Activated CD4-positive, alpha-beta memory T cell treated with anti-CD3 and anti-CD28 coated beads, Interleukin-2, amount 10 ng/mL, durations not matched to agents 7 days and 5 days (primary cell): ENCODE data around the gene KRTAP4-3. TPM values are rescaled to one million over a fixed set of nuclear protein-coding genes. Genes with fewer than 3 reads are reported as not detected.
"Not testable (repeated sequence)": the region's sequence is repeated elsewhere in the genome, so short reads cannot be mapped to it uniquely, and the experiment has no call there.

Experiments used
- CTCF ChIA-PET: fragments of 350-600 bp; sonication (Branson Sonifier 250); formaldehyde crosslinking; loops from one replicate; lab custom pipeline; 2021; ENCODE audit warnings: antibody characterized with exemption, inconsistent platforms; lab: Charles Lee
- POLR2A ChIA-PET: fragments of 350-600 bp; sonication (Branson Sonifier 250); formaldehyde crosslinking; loops from one replicate; lab custom pipeline; 2021; ENCODE audit warnings: antibody characterized with exemption; lab: Charles Lee
- DNase-seq: peaks from one replicate; pipeline ENCODE4 v3.0.0-alpha.2; 2020
- H3K27ac Mint-ChIP-seq: one replicate; pipeline ENCODE4 v1.8.0; 2021; ENCODE audit warnings: mild to moderate bottlenecking, mixed read lengths
- H3K27me3 Mint-ChIP-seq: one replicate; pipeline ENCODE4 v1.8.0; 2021; ENCODE audit warnings: mixed read lengths
- H3K36me3 Mint-ChIP-seq: one replicate; pipeline ENCODE4 v1.8.0; 2021; ENCODE audit warnings: low read depth, mixed read lengths
- H3K4me1 Mint-ChIP-seq: one replicate; pipeline ENCODE4 v1.8.0; 2021; ENCODE audit warnings: mixed read lengths
- H3K4me3 Mint-ChIP-seq: one replicate; pipeline ENCODE4 v1.8.0; 2021; ENCODE audit warnings: mild to moderate bottlenecking, mixed read lengths
- H3K9me3 Mint-ChIP-seq: one replicate; pipeline ENCODE4 v1.8.0; 2021; ENCODE audit warnings: mixed read lengths
- total RNA-seq, 2 experiments: library from RNA; stranded (reverse); gene quantifications; one replicate each; pipeline ENCODE4 v1.2.3, GENCODE V29; 2021

KRTAP4-3 gene
- total RNA-seq, 2 experiments from 2014 or later, result not detected

- no peak for DNase-seq
- no peak overlapping the region for H3K4me3 Mint-ChIP-seq
- H3K36me3 Mint-ChIP-seq, result no peaks in the 10 kb centered on the region
- H3K27me3 Mint-ChIP-seq, result peaks cover 3% of the 10 kb centered on the region
- no peaks in the 10 kb centered on the region for H3K4me1 Mint-ChIP-seq
- H3K27ac Mint-ChIP-seq, result no peak overlapping the region
- no peaks in the 10 kb centered on the region for H3K9me3 Mint-ChIP-seq
- ChIA-PET CTCF (no interaction called here), POLR2A (interaction anchor here (0.8 kb wide), 1 partner anchor 9 kb away, joined by 3 read pairs; no protein-coding TSS in a partner anchor)
These were observed 10.3 kb upstream of the KRTAP4-3 start for GRCh38 chr17:41178341-41178740.

GRCh38 chr17:41177727-41178271, 9.8 kb upstream of the KRTAP4-3 start, which contains the start of gene KRTAP4-2:
KRTAP4-2 (minus strand) TSS chr17:41178221; CDS start chr17:41178164, 57 bp downstream.
- DNase-seq, result no peak
- POLR2A ChIA-PET, result no interaction called here
- H3K4me3 Mint-ChIP-seq, result no peak within 1 kb of the TSS
- peaks cover 3% of the 10 kb centered on the region for H3K27me3 Mint-ChIP-seq
- H3K36me3 Mint-ChIP-seq, result no peaks in the 10 kb centered on the region
- no peak within 1 kb of the TSS for H3K27ac Mint-ChIP-seq
- H3K4me1 Mint-ChIP-seq, result no peaks in the 10 kb centered on the region
- no peaks in the 10 kb centered on the region for H3K9me3 Mint-ChIP-seq
- CTCF ChIA-PET, result no interaction called here

- ChIA-PET CTCF (no interaction called here), POLR2A (no interaction called here)
- no peaks in the 10 kb centered on the region for H3K36me3 Mint-ChIP-seq
- H3K27ac Mint-ChIP-seq, result no peak overlapping the region
- no peaks in the 10 kb centered on the region for H3K9me3 Mint-ChIP-seq
- no peak overlapping the region for H3K4me3 Mint-ChIP-seq
- no peaks in the 10 kb centered on the region for H3K4me1 Mint-ChIP-seq
- no peak for DNase-seq
- peaks cover 5% of the 10 kb centered on the region for H3K27me3 Mint-ChIP-seq
These were observed 8.8 kb upstream of the KRTAP4-3 start for GRCh38 chr17:41176744-41177387.

GRCh38 chr17:41171886-41172285, 3.9 kb upstream of the KRTAP4-3 start:
- no peak for DNase-seq
- CTCF ChIA-PET, result no interaction called here
- H3K27me3 Mint-ChIP-seq, result peaks cover 2% of the 10 kb centered on the region
- no peaks in the 10 kb centered on the region for H3K9me3 Mint-ChIP-seq
- POLR2A ChIA-PET, result no interaction called here
- H3K4me3 Mint-ChIP-seq, result no peak overlapping the region
- no peak overlapping the region for H3K27ac Mint-ChIP-seq
- no peaks in the 10 kb centered on the region for H3K4me1 Mint-ChIP-seq
- no peaks in the 10 kb centered on the region for H3K36me3 Mint-ChIP-seq

GRCh38 chr17:41167561-41167960, 460 bp downstream of the KRTAP4-3 start:
- Mint-ChIP-seq H3K4me1 (no peaks in the 10 kb centered on the region), H3K27me3 (peaks cover 2% of the 10 kb centered on the region), H3K4me3 (no peak overlapping the region), H3K27ac (no peak overlapping the region), H3K36me3 (no peaks in the 10 kb centered on the region), H3K9me3 (no peaks in the 10 kb centered on the region)
- ChIA-PET CTCF (no interaction called here), POLR2A (no interaction called here)
- no peak for DNase-seq

- Mint-ChIP-seq H3K27ac (no peak overlapping the region), H3K36me3 (no peaks in the 10 kb centered on the region), H3K4me1 (no peaks in the 10 kb centered on the region), H3K4me3 (no peak overlapping the region), H3K9me3 (no peaks in the 10 kb centered on the region), H3K27me3 (no peaks in the 10 kb centered on the region)
- DNase-seq, result no peak
- ChIA-PET POLR2A (no interaction called here), CTCF (no interaction called here)
These were observed 4.2 kb downstream of the KRTAP4-3 start for GRCh38 chr17:41163828-41164227.

GRCh38 chr17:41160648-41161047, 7.4 kb downstream of the KRTAP4-3 start, which contains the start of gene KRTAP4-4:
KRTAP4-4 (minus strand) TSS chr17:41160748; CDS start chr17:41160691, 57 bp downstream.
- H3K36me3 Mint-ChIP-seq, result no peaks in the 10 kb centered on the region
- no peaks in the 10 kb centered on the region for H3K4me1 Mint-ChIP-seq
- ChIA-PET POLR2A (no interaction called here), CTCF (no interaction called here)
- no peak within 1 kb of the TSS for H3K4me3 Mint-ChIP-seq
- H3K27ac Mint-ChIP-seq, result no peak within 1 kb of the TSS
- H3K27me3 Mint-ChIP-seq, result peaks cover 7% of the 10 kb centered on the region
- no peaks in the 10 kb centered on the region for H3K9me3 Mint-ChIP-seq
- DNase-seq, result no peak

GRCh38 chr17:41160190-41160589, 7.8 kb downstream of the KRTAP4-3 start:
- H3K27ac Mint-ChIP-seq, POLR2A ChIA-PET, H3K4me3 Mint-ChIP-seq, CTCF ChIA-PET, H3K4me1 Mint-ChIP-seq, DNase-seq, H3K27me3 Mint-ChIP-seq, H3K36me3 Mint-ChIP-seq, H3K9me3 Mint-ChIP-seq: not testable (repeated sequence)

GRCh38 chr17:41153856-41154255, 14.2 kb downstream of the KRTAP4-3 start:
- CTCF ChIA-PET, result no interaction called here
- DNase-seq, result no peak
- H3K36me3 Mint-ChIP-seq, result no peaks in the 10 kb centered on the region
- H3K4me1 Mint-ChIP-seq, result no peaks in the 10 kb centered on the region
- H3K9me3 Mint-ChIP-seq, result no peaks in the 10 kb centered on the region
- peaks cover 10% of the 10 kb centered on the region for H3K27me3 Mint-ChIP-seq
- no peak overlapping the region for H3K27ac Mint-ChIP-seq
- POLR2A ChIA-PET, result no interaction called here
- H3K4me3 Mint-ChIP-seq, result no peak overlapping the region

GRCh38 chr17:41151525-41151924, 16.5 kb downstream of the KRTAP4-3 start:
- H3K27ac Mint-ChIP-seq, result no peak overlapping the region
- H3K4me1 Mint-ChIP-seq, result no peaks in the 10 kb centered on the region
- ChIA-PET CTCF (no interaction called here), POLR2A (no interaction called here)
- H3K4me3 Mint-ChIP-seq, result no peak overlapping the region
- no peaks in the 10 kb centered on the region for H3K36me3 Mint-ChIP-seq
- no peak for DNase-seq
- no peaks in the 10 kb centered on the region for H3K9me3 Mint-ChIP-seq
- H3K27me3 Mint-ChIP-seq, result peaks cover 8% of the 10 kb centered on the region

- CTCF ChIA-PET, result no interaction called here
- POLR2A ChIA-PET, result no interaction called here
These were observed 18.0 kb downstream of the KRTAP4-3 start for GRCh38 chr17:41150026-41150425.

GRCh38 chr17:41149652-41149985, 18.4 kb downstream of the KRTAP4-3 start, which contains the start of gene KRTAP4-5:
KRTAP4-5 (minus strand) TSS chr17:41149825; CDS start chr17:41149767, 58 bp downstream.
- DNase-seq, result no peak
- Mint-ChIP-seq H3K9me3 (no peaks in the 10 kb centered on the region), H3K4me1 (no peaks in the 10 kb centered on the region), H3K27me3 (peaks cover 3% of the 10 kb centered on the region), H3K27ac (no peak within 1 kb of the TSS), H3K36me3 (no peaks in the 10 kb centered on the region), H3K4me3 (no peak within 1 kb of the TSS)
- POLR2A ChIA-PET, result no interaction called here
- CTCF ChIA-PET, result no interaction called here

More at GRCh38 chr17:41150026-41150425, 18.0 kb downstream of the KRTAP4-3 start:
- H3K4me1 Mint-ChIP-seq, result no peaks in the 10 kb centered on the region
- no peaks in the 10 kb centered on the region for H3K9me3 Mint-ChIP-seq
- no peaks in the 10 kb centered on the region for H3K36me3 Mint-ChIP-seq
- DNase-seq, result no peak
- no peak overlapping the region for H3K27ac Mint-ChIP-seq
- no peak overlapping the region for H3K4me3 Mint-ChIP-seq
- peaks cover 3% of the 10 kb centered on the region for H3K27me3 Mint-ChIP-seq

GRCh38 chr17:41148971-41149651, 18.9 kb downstream of the KRTAP4-3 start:
- DNase-seq, H3K4me1 Mint-ChIP-seq, CTCF ChIA-PET: not testable (repeated sequence)

More at GRCh38 chr17:41148971-41149651, 18.9 kb downstream of the KRTAP4-3 start:
- H3K9me3 Mint-ChIP-seq, H3K27ac Mint-ChIP-seq, H3K4me3 Mint-ChIP-seq, POLR2A ChIA-PET, H3K27me3 Mint-ChIP-seq, H3K36me3 Mint-ChIP-seq: not testable (repeated sequence)
